ENCODE data around the gene ILK. TPM values are rescaled to one million over a fixed set of nuclear protein-coding genes. Genes with fewer than 3 reads are reported as not detected.
A peak's percentile ranks its signal among the peaks of the same experiment; 100 is the strongest.

Gene ILK
- total RNA-seq, 4 donors from 2014 or later: 101 to 144 (median 121) TPM

DNA sequence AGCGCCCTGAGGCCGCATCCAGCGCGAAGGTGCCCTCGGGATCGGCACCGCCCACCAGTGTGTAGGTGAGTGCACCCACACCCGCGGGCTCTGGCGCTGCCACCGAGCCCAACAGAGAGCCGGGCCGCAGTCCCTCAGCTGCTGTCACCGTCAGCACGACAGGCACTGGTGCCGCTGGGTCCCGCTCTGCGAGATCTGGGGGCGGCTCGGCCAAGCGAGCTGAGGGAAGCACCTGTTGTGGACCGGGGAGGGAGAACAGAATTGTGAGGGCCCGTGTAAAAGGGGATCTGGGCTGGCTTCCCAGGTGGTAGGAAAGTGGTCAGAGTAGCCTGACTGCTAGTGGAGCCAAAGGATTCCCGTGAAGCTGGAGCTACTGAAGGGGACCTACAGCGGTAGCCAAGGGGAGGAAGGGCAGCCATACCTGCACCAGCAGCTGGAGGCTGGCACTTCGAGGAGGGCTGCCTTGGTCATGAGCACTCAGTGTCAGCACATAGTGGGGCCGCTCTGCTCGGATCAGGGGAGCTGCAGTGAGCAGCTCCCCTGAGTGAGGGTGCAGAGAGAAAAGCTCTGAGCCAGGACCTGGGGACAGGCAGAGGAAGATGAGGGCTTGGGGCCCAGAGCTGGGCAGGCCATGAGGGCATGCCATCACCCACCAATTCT lies 27.2 kb downstream of the ILK start:
- Histone ChIP-seq H3K36me3 (peaks cover 0 to under 1% of the 10 kb centered on the region in 2 donors), H3K27ac (no peak overlapping the region), H3K9me3 (no peaks in the 10 kb centered on the region), H3K4me1 (peaks cover 0 to 16% of the 10 kb centered on the region in 2 donors), H3K4me3 (replicated peaks in 1 of 3) (peak overlapping the region in 1 of 3 donors; percentile 24), H3K27me3 (no peaks in the 10 kb centered on the region)
- 60 to 73% methylated on average over 18 to 22 of the region's 28 CpGs for WGBS, 2 donors
- intact Hi-C loops (cut with DNase I): no loop called here
- TF ChIP-seq, protein P1, sequence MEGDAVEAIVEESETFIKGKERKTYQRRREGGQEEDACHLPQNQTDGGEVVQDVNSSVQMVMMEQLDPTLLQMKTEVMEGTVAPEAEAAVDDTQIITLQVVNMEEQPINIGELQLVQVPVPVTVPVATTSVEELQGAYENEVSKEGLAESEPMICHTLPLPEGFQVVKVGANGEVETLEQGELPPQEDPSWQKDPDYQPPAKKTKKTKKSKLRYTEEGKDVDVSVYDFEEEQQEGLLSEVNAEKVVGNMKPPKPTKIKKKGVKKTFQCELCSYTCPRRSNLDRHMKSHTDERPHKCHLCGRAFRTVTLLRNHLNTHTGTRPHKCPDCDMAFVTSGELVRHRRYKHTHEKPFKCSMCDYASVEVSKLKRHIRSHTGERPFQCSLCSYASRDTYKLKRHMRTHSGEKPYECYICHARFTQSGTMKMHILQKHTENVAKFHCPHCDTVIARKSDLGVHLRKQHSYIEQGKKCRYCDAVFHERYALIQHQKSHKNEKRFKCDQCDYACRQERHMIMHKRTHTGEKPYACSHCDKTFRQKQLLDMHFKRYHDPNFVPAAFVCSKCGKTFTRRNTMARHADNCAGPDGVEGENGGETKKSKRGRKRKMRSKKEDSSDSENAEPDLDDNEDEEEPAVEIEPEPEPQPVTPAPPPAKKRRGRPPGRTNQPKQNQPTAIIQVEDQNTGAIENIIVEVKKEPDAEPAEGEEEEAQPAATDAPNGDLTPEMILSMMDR (IDR thresholded peaks at IDR 0.05): no peak
- no peak for TF ChIP-seq POLR2A (IDR thresholded peaks at IDR 0.05)
- peak in 1 of 2 donors; percentile 33 for DNase-seq

DNA sequence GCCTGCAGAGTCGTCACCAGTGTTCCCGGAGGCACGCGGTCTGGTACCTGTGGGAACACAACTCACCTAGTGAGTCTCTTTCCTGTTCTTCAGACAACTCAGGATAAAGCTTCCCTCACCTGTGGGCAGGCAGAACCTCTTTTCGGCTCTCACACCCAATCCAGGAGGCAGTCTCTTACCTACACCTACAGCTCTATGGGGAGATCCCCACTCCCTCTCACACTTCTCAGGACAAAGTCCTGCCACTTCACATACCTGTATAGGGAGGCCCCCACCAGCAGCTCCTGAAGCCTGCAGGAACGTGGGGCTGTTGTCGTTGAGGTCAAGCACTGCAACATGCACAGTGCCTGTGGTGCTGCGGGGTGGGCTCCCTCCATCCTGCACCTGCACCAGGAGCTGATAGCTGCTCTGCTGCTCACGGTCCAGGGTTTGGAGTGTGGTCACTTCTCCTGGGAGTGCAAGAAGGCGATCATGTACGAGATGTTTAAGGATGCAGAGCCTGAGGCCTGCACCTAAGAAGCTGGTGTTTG lies 27.9 kb downstream of the ILK start:
- Histone ChIP-seq H3K27me3 (no peaks in the 10 kb centered on the region), H3K36me3 (no peaks in the 10 kb centered on the region), H3K4me3 (replicated peaks in 1 of 3) (no peak overlapping the region), H3K27ac (no peak overlapping the region), H3K9me3 (no peaks in the 10 kb centered on the region), H3K4me1 (peaks cover 0 to 22% of the 10 kb centered on the region in 2 donors)
- no peak for DNase-seq
- WGBS, 2 donors: 85 to 90% methylated on average over 11 of the region's 11 CpGs
- no peak for TF ChIP-seq POLR2A (IDR thresholded peaks at IDR 0.05)
- TF ChIP-seq, protein P1 (IDR thresholded peaks at IDR 0.05): no peak
- intact Hi-C loops (cut with DNase I): no loop called here

DNA sequence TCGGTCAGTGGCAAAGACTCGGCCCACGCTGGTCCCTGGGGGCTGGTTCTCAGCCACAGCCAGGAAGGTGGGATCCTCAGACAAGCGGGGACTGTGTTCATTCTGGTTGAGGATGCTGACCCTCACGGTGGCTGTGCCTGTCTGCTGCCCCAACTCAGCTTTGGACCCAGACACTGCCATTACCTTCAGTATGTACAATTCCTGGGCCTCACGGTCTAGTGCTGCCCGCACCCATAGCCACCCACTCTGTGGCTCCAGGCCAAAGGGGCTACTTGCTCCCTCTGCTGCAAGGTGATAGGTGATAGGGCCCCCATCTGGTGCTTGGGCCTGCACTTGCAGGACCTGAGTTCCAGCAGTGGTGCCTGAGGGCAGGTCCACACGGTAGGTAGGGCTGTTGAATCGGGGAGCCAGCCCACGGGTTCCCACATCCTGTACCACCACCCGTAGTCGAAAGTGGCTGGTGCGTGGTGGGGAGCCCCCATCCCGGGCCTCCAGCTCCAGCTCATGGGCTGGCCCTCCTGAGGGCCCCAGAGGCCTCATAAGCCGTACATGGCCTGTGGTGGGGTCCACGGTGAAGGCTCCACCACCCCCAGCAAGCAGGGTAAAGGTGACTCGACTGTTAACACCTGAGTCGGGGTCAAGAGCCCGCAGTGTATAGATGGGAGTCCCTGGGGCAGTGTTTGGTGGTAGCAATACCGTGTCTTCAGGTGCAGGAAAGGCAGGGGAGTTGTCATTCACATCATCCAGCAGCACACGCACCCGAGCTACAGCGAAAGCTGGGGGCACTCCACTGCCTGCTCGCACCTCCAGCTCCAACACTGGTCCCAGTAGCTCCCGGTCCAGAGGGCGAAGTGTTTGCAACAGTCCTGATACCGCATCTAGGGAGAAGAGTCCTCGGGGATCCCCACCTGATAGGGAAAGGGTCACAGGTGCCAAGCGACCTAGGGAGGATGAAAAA lies 28.8 kb downstream of the ILK start:
- Histone ChIP-seq H3K4me1 (peaks cover under 1 to 30% of the 10 kb centered on the region in 2 donors), H3K4me3 (replicated peaks in 1 of 3) (no peak overlapping the region), H3K9me3 (no peaks in the 10 kb centered on the region), H3K27ac (no peak overlapping the region), H3K27me3 (no peaks in the 10 kb centered on the region), H3K36me3 (no peaks in the 10 kb centered on the region)
- no peak for DNase-seq
- TF ChIP-seq POLR2A (IDR thresholded peaks at IDR 0.05): no peak
- TF ChIP-seq, protein P1 (IDR thresholded peaks at IDR 0.05): no peak
- intact Hi-C loops (cut with DNase I): no loop called here
- WGBS, 2 donors: 94 to 96% methylated on average over 17 to 24 of the region's 29 CpGs

DNA sequence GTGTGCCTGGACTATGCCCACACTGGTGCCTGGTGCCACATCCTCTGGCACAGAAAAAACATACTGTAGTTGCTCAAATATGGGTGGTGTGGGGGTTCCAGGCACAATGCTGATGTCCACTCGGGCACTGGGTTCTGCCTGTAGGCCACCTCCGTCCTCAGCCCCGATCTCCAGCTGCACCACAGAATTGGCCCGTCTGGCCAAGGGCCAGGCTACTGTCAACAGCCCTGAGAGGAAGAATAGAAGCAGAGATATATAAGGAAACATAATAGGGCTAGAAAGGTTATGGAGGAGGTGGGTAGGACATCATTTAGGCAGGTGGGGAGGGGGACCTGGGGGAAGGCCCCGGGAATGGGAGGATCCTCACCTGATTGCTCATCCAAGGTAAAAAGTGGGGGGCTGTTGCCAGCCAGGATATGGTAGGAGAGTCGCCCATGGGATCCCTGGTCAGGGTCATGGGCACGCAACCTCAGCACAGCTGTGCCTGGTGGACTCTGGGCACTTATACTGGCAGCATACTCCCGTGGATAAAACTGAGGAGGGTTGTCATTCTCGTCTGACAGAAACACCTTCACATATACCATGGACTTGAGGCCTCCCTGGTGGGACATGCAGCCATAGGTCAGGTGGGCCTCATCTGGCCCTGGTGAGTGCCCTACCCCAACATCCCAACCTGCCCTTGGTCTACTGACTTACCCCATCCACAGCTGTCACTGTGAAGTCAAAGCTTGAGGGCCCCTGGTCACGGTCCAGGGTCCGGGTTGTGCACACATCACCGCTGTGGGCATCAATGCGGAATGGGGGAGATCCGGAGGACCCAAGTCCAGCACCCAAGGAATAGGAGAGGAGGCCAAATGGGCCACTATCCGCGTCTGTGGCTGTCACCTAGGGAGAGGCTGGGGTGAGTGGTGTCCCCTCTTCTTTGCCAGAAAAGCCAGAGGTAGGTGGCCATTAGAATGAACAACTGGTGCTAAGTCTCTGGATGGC lies 30.1 kb downstream of the ILK start:
- Histone ChIP-seq H3K27ac (peak overlapping the region in 1 of 3 donors; percentile 23), H3K9me3 (no peaks in the 10 kb centered on the region), H3K27me3 (no peaks in the 10 kb centered on the region), H3K4me3 (replicated peaks in 1 of 3) (no peak overlapping the region), H3K36me3 (no peaks in the 10 kb centered on the region), H3K4me1 (peaks cover 11 to 41% of the 10 kb centered on the region in 2 donors)
- 89% methylated on average over 16 of the region's 16 CpGs for WGBS, 2 donors
- TF ChIP-seq POLR2A (IDR thresholded peaks at IDR 0.05): no peak
- TF ChIP-seq, protein P1 (IDR thresholded peaks at IDR 0.05): no peak
- no peak for DNase-seq
- intact Hi-C loops (cut with DNase I): no loop called here

All from thyroid gland (tissue), 4 donors.